Iris pigment epithelial cell (primary cell): ENCODE measurements around the gene PTP4A2.

ENCODE experiments used
- DNase-seq: peaks from one replicate; pipeline ENCODE4 v3.0.0-alpha.2; 2011; ENCODE audit warnings: low read depth

Gene PTP4A2

GRCh38 chr1:31859719-31860118 is 78.4 kb downstream of the PTP4A2 start:
- DNase-seq: no peak

GRCh38 chr1:31859044-31859443 is 79.1 kb downstream of the PTP4A2 start:
- no peak for DNase-seq

- DNase-seq: no peak
These were observed 80.3 kb downstream of the PTP4A2 start for GRCh38 chr1:31857863-31858262.
